ENCODE measurements around the gene PER2.

Gene PER2

GRCh38 chr2:238290715-238291549 lies 2.5 kb upstream of the PER2 start:
- DNase-seq = no peak
- in situ Hi-C loops (cut with MboI; ENCODE audit: low pct_unique_long_range_greater_than_20kb, low sequenced_read_pairs) = no loop called here

GRCh38 chr2:238290091-238290509 lies 1.7 kb upstream of the PER2 start:
- no peak for DNase-seq
- in situ Hi-C loops (cut with MboI; ENCODE audit: low pct_unique_long_range_greater_than_20kb, low sequenced_read_pairs) = no loop called here

GRCh38 chr2:238289574-238289973 lies 1.2 kb upstream of the PER2 start:
- no peak for DNase-seq
- in situ Hi-C loops (cut with MboI; ENCODE audit: low pct_unique_long_range_greater_than_20kb, low sequenced_read_pairs) = no loop called here

- peak; percentile 99 for DNase-seq
- in situ Hi-C loops (cut with MboI; ENCODE audit: low pct_unique_long_range_greater_than_20kb, low sequenced_read_pairs) = no loop called here
Observed at GRCh38 chr2:238288650-238289573, 502 bp upstream of the PER2 start.

- no peak for DNase-seq
- in situ Hi-C loops (cut with MboI; ENCODE audit: low pct_unique_long_range_greater_than_20kb, low sequenced_read_pairs) = no loop called here
Observed at GRCh38 chr2:238286987-238287736, 1.2 kb downstream of the PER2 start.

GRCh38 chr2:238286551-238286950 lies 1.9 kb downstream of the PER2 start:
- DNase-seq = no peak
- in situ Hi-C loops (cut with MboI; ENCODE audit: low pct_unique_long_range_greater_than_20kb, low sequenced_read_pairs) = no loop called here

- in situ Hi-C loops (cut with MboI; ENCODE audit: low pct_unique_long_range_greater_than_20kb, low sequenced_read_pairs) = no loop called here
- no peak for DNase-seq
Observed at GRCh38 chr2:238286095-238286494, 2.3 kb downstream of the PER2 start.

GRCh38 chr2:238285653-238286082 lies 2.7 kb downstream of the PER2 start:
- in situ Hi-C loops (cut with MboI; ENCODE audit: low pct_unique_long_range_greater_than_20kb, low sequenced_read_pairs) = no loop called here
- DNase-seq = no peak

- in situ Hi-C loops (cut with MboI; ENCODE audit: low pct_unique_long_range_greater_than_20kb, low sequenced_read_pairs) = no loop called here
- DNase-seq = no peak
Observed at GRCh38 chr2:238284802-238285515, 3.5 kb downstream of the PER2 start.

- in situ Hi-C loops (cut with MboI; ENCODE audit: low pct_unique_long_range_greater_than_20kb, low sequenced_read_pairs) = no loop called here
- no peak for DNase-seq
Observed at GRCh38 chr2:238282861-238283738, 5.3 kb downstream of the PER2 start.

GRCh38 chr2:238281826-238282480 lies 6.5 kb downstream of the PER2 start:
- no peak for DNase-seq
- in situ Hi-C loops (cut with MboI; ENCODE audit: low pct_unique_long_range_greater_than_20kb, low sequenced_read_pairs) = no loop called here

- in situ Hi-C loops (cut with MboI; ENCODE audit: low pct_unique_long_range_greater_than_20kb, low sequenced_read_pairs) = no loop called here
- no peak for DNase-seq
Observed at GRCh38 chr2:238280083-238280825, 8.2 kb downstream of the PER2 start.

- DNase-seq = no peak
- in situ Hi-C loops (cut with MboI; ENCODE audit: low pct_unique_long_range_greater_than_20kb, low sequenced_read_pairs) = no loop called here
Observed at GRCh38 chr2:238279324-238279682, 9.1 kb downstream of the PER2 start.

- in situ Hi-C loops (cut with MboI; ENCODE audit: low pct_unique_long_range_greater_than_20kb, low sequenced_read_pairs) = no loop called here
- no peak for DNase-seq
Observed at GRCh38 chr2:238278626-238279323, 9.6 kb downstream of the PER2 start.

GRCh38 chr2:238277695-238278094 lies 10.7 kb downstream of the PER2 start:
- DNase-seq = no peak
- in situ Hi-C loops (cut with MboI; ENCODE audit: low pct_unique_long_range_greater_than_20kb, low sequenced_read_pairs) = no loop called here

- in situ Hi-C loops (cut with MboI; ENCODE audit: low pct_unique_long_range_greater_than_20kb, low sequenced_read_pairs) = no loop called here
- DNase-seq = no peak
Observed at GRCh38 chr2:238274152-238274865, 14.1 kb downstream of the PER2 start.

All from KBM-7 (cell line).